ENCODE data around the gene VEZT.

GRCh38 chr12:95326445-95326844 is 108.8 kb downstream of the VEZT start:
- no peak for TF ChIP-seq CTCF (conservative IDR thresholded peaks at IDR 0.05; ENCODE audit: low read length)
- TF ChIP-seq EZH2phosphoT487 (IDR thresholded peaks at IDR 0.05; ENCODE audit: borderline replicate concordance, low read depth, low read length) = no peak

All from OCI-LY7 (cell line).